Muscle of back (tissue), 13 donors: Measurements from ENCODE around the gene PTCSC3. TPM values are rescaled to one million over a fixed set of nuclear protein-coding genes. Genes with fewer than 3 reads are reported as not detected.

ENCODE experiments used
- DNase-seq, 3 donors: peaks; one replicate each; pipeline versions ENCODE4 v3.0.0 to v3.0.0-alpha.2; 2013
- long read RNA-seq, 9 donors: transcript quantifications; one replicate each; lab custom pipeline, GENCODE V29; 2026
- polyA plus RNA-seq, 10 donors: library from polyadenylated mRNA; unstranded; fragments of 120-200 nt; gene quantifications; one replicate each; pipeline ENCODE4 v1.2.1, GENCODE V29; 2013; ENCODE audit not compliant: insufficient read length in 10 of 10

PTCSC3 gene
- polyA plus RNA-seq: not detected
- long read RNA-seq, donor 1: 0 reads
- long read RNA-seq, donor 2: 0 reads
- long read RNA-seq, donor 3: 0 reads
- long read RNA-seq, donor 4: 0 reads
- long read RNA-seq, donor 5: 0 reads
- long read RNA-seq, donor 6: 0 reads
- long read RNA-seq, donor 7: 0 reads
- long read RNA-seq, donor 8: 0 reads
- long read RNA-seq, donor 9: 0 reads

GRCh38 chr14:36176524-36176923 lies at the start of gene PTCSC3:
Gene PTCSC3, minus strand, starts transcription at chr14:36176722.
- peak in 1 of 3 donors; percentile 45 for DNase-seq

DNA sequence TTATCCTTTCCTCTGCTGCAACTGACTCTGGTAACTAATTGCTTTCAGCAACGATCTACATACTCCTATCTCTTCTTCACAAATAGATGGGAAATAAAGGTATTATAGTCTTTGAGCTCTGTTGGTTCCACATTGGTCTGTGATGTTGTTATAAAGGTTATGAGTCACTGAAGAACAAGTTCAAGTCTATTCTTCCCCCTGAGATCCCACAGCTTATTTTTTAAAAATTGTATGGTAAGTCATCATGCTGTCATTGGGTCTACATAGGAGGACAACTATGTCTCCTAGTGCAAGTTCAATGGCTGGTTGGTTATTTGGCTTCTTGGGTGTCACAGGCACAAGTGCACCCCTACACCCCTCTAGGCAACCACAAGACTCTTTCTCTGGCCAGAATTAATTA lies 49.6 kb upstream of the PTCSC3 start:
- DNase-seq: no peak

GRCh38 chr14:36224176-36224575 lies 47.7 kb upstream of the PTCSC3 start:
- no peak for DNase-seq

DNA sequence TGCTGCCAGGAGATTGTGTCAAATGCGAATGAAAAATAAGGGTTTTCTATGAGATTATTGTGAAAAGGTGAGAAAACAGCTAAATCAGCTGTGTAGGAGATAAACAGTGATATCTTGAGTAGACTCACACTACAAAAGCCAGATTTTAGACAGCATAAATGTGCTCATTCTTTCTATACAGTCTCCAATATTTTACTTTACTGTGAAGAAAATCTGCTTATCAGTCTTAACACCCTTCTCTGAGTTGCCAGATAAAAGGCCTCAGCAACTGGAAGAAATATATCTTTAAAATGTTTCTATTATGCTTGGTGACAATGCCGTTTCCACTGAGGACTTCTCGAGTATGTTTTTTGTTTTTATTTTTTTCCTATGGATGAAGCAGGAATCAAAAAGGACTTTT lies 47.0 kb upstream of the PTCSC3 start:
- no peak for DNase-seq

DNA sequence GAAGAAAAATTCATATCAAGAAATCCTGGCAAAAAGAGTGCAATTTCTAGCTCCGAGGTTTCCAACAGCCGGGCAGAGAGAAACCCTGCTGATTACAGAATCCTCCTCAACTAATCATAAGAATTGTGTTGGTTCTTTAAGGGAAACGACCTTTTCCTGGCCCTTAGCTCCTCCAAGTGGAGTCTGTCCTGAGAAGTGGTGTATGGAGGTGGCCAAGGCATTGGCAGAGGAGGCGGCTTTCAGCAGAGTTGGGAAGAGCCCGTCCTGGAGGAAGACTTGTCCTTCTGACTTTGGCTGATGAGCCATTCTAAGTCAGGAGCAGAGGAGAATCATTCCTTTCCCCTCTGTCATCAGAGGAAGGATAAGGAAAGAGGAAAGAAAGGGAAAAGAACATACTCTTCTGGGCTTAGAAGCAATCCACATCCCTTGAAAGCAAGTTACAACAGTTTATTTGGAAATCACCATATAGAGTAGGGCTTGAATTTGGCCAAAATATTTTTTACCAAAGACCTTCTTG lies 46.5 kb upstream of the PTCSC3 start:
- no peak for DNase-seq

DNA sequence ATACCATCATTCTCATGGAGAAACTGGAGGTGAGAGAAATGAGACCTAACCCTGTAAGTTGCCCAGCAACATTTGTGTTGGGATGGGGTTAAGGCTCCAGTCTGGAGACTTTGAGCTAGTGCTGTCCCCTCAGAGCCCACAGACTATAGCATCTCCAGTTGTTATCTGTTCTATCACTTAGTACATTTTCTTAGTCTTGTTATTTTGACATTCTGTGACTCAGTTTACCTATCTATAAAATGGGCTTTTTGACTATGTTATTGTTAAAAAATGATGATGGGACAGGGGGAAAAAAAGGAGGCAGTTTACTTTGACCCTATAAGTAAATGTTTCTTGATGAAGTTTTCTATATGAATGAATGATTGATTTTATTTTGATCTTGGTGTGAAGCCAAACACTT lies 45.8 kb upstream of the PTCSC3 start:
- no peak for DNase-seq

DNA sequence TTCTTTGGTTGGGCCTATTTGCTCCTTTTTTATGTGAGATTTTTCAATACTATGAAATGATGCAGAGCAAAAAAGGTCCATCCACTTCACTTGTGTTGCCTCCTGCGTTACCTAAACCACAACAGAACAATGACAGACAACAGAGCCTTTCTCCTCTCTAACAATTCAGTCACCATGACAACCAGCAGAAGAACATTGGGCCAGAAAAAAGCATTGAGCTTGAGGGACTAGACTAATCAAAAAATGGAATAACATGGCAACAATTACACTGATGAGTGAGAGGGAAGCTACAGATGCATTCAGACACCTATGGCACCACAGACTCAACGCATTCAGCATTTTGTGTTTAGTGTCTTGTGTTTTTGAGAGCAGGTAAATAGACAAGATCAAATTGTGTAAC lies 44.6 kb upstream of the PTCSC3 start:
- DNase-seq: no peak

DNA sequence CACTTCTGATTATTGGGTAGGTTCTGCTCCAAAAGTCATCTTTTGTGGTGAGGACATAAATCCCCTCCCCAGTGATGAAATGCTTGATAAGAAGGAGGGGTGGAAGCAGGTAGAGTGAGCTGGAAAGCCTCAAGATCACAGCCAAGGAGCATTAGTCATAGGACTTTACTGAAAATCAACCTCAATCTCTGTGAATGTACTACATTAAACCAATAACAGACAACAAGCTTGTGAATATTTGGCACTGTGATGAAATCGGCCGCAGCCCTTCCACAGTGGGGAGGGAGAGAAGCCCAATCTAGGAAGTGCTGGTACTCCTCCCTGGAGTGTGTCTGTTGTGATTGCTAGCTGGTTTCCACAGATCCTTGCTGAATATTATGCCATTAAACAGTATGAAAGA lies 41.2 kb upstream of the PTCSC3 start:
- no peak for DNase-seq

GRCh38 chr14:36217027-36217426 lies 40.5 kb upstream of the PTCSC3 start:
- no peak for DNase-seq

GRCh38 chr14:36215217-36215598 lies 38.7 kb upstream of the PTCSC3 start:
- DNase-seq: no peak

GRCh38 chr14:36214476-36215216 lies 38.1 kb upstream of the PTCSC3 start:
- DNase-seq: no peak

- DNase-seq: no peak
Observed at GRCh38 chr14:36212987-36213386, 36.5 kb upstream of the PTCSC3 start.

DNA sequence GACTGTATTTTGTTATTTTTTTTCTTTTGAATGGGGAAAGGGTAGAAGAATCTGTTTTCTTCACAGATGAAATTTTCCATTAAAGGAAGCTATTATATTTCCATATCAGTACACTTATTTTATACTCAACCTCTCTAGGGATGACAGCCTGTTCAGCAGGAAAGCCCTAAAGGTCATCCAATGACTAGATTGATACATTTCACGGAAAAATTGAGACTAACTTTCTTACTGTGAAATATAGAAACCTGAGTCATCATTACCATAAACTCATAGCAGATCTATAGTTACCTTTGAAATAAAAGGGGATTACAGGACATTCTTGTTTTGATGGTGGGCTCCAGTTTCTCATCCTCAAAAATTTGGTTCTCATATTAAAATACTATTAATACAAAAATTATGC lies 36.1 kb upstream of the PTCSC3 start:
- DNase-seq: no peak

DNA sequence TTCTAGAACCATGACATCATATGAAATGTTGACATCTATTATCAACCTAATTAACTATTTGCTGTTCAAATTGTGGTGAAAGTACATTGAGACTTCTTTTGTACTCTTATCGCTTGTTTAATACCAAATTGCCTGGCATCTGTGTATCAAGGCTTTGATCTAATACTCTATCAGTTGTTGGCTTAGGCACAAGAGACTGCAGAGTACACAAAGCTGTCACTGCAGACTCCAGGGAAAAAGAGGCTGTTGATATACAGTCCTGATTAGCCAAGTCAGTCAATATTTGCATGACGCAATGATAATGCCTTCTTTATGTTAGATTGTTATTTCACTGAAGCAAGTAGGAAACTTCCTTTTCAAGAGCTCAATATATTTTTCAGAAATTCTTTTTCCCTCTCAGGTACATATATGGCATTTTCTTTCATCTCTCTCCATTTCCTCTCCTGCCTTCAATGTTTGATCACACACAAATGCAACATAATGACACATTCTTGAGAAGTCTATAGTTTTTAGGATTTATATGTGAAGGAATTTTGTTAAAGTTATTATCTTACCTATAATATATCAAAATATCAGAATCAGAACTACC lies 32.3 kb upstream of the PTCSC3 start:
- DNase-seq: no peak

DNA sequence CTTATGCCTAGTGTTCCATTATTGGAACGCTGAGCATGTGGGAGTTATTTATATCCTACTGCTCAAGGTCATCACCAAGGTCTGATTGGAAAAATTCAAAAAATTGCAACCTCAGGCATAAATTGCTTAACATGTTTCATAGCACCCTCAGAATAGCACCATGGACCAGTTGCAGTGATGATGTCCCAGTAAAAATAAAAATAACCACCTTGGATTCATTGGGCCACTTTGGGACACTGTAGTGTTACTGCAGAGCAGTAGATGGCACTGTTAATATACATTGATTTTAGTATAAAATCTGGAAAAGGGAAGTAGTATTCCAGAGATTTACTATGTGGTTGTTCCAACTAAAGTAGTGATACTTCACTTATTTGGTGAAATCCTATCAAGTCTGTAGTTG lies 31.0 kb upstream of the PTCSC3 start:
- DNase-seq: no peak

DNA sequence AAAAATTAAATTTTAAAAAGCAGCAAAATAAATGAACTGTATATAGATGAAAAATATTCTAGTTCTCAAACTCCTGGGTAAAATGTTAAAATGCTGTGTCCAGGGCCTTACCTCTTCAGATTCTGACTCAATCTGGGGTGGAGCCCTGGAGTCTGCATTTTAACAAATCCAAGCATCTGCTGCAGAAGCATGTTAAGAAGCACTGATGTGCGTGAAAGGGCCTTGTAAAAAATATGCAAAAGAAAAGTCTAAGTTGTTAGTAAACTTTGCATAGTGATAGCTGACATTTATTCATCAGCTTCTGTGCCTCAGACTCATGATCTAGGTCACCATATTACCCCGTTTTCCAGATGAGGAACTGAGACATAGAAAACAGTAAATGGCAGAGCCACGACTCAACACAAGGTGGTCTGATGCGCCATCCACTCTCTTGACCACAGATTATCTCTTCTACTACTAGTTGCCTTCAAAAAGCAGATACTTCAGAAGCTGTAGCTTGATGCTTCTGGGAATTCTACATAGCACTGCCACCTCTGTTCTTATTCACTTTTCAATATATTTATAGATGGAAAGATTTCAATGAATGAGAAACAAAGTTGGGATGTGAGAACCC lies 28.0 kb upstream of the PTCSC3 start:
- DNase-seq: no peak

DNA sequence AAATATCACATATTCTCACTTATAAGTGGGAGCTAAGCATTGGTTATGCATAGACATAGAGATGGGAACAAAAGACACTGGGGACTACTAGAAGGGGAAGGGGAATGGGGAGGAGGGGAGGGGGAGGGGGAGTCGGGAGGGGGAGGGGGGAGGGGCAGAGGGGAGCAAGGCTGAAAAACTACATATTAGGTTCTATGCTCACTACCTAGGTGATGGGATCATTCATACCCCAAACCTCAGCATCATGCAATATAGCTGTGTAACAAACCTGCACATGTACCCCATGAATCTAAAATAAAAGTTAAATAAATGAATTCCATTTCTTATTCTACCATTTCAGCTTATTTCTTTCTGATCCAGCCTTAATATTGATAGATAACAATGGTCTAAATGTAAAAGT lies 21.9 kb upstream of the PTCSC3 start:
- DNase-seq: no peak

DNA sequence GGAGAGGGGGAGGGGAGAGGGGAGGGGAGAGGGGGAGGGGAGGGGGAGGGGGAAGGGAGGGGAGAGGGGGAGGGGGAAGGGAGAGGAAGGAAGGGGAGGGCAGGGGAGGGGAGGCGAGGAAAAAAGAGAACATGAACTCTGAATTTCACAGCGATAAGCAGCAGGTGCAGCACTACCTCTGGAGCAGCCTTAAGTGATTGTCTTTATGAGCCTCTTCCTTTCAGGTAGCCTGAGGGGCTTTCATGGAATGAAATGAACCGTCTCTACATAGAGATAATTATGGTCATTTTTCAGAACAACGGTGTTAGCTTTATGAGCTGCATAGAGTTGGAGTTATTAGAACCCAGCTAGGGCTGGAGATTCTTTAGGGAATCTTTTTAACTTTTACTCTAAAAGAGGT lies 18.1 kb upstream of the PTCSC3 start:
- no peak for DNase-seq

GRCh38 chr14:36192530-36192929 lies 16.0 kb upstream of the PTCSC3 start:
- no peak for DNase-seq

DNA sequence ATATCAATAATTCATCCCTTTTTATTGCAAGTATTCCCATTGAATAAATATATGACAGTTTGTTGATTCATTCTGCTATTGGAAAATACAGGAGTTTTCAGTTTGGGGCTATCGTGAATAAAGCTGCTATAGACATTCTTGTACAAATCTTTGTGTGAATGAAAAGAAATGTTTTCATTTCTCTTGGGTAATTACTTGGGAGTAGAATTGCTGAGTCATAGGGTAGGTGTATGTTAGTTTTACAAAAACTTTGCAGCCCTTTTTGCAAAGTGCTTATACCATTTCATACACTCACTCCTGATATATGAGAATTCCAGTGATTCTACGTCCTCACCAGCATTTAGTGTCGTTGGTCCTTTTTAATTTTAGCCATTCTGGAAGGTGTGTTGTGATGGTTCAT lies 6.9 kb upstream of the PTCSC3 start:
- DNase-seq: no peak

DNA sequence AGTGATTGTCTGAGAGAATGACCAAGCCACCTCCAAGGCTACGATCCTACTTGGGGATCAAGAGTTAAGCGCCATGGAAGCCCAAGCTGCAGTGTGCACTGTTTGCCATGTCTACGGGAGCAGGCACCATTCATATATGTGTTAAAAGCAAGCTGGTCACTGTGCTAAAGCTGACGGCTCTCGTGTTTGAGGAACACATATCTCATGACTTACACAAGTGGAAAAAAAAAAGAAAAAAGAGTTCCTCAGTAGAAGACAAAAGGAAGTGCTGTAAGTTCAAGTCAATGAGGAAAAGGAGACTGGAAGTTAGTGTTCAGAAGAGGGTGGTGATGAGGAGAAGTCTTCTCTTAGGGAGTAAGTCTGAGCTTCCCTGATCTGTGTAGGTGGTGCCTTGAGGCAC lies 4.9 kb upstream of the PTCSC3 start:
- no peak for DNase-seq

DNA sequence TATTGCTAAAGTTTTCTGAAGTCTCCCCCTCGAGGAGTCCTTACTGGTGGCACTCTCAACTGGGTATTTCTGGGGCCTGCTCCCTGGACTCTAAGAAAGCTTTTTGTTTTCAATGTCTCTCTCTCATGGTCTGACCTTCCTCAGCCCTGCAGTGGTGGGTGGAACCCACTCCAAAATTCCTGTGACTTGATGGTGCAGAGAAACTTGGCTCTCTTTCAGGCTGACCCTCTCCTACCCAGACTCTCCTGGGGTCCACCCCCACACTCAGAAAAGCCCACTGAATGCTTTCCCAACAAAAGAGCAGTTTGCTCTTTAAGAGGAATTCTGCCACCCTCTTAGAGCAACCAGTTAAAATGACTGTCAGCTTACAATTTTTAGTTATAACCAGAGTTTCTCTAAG lies 967 bp upstream of the PTCSC3 start:
- DNase-seq: no peak
